GM13976 (cell line): ENCODE results near the gene GZMA.

ENCODE experiments used
- DNase-seq: peaks from one replicate; pipeline ENCODE4 v3.0.0; 2012; ENCODE audit warnings: low spot score
- CTCF ChIP-seq: IDR thresholded peaks from 2 replicates; pipeline ENCODE4 v1.5.1; 2012; ENCODE audit warnings: borderline replicate concordance, mild to moderate bottlenecking; ENCODE audit not compliant: insufficient read depth; ENCODE audit errors: extremely low read depth, missing control alignments, control extremely low read depth
- in situ Hi-C: fragments of 300-500 bp; cut with MboI; formaldehyde crosslinking; loops from one replicate; pipeline ENCODE4 v1.12.0; 2022; ENCODE audit warnings: low sequenced_read_pairs, mixed read lengths, inconsistent platforms; ENCODE audit not compliant: unreplicated experiment

GZMA gene

GRCh38 chr5:55108661-55109060 lies 6.2 kb downstream of the GZMA start:
- no peak for TF ChIP-seq CTCF
- DNase-seq, result no peak
- in situ Hi-C loops, result no loop called here

GRCh38 chr5:55110217-55110616 lies 7.8 kb downstream of the GZMA start:
- in situ Hi-C loops, result no loop called here

GRCh38 chr5:55113327-55113726 lies 10.9 kb downstream of the GZMA start:
- no peak for TF ChIP-seq CTCF
- no peak for DNase-seq
- in situ Hi-C loops, result no loop called here

More at GRCh38 chr5:55110217-55110616, 7.8 kb downstream of the GZMA start:
- no peak for TF ChIP-seq CTCF
- no peak for DNase-seq

GRCh38 chr5:55114061-55114460 lies 11.6 kb downstream of the GZMA start:
- in situ Hi-C loops, result no loop called here
- DNase-seq, result no peak
- TF ChIP-seq CTCF, result no peak

GRCh38 chr5:55123365-55123764 lies 20.9 kb downstream of the GZMA start:
- in situ Hi-C loops, result no loop called here
- no peak for DNase-seq
- no peak for TF ChIP-seq CTCF

- no peak for TF ChIP-seq CTCF
- in situ Hi-C loops, result no loop called here
- no peak for DNase-seq
Observed at GRCh38 chr5:55134053-55134722, 31.7 kb downstream of the GZMA start.
